NT2/D1 (cell line): ENCODE data around the gene ARSD.

Experiments
- YY1 ChIP-seq: IDR thresholded peaks from 2 replicates; pipeline ENCODE4 v1.6.1; 2011; ENCODE audit not compliant: insufficient read length, insufficient read depth
- ZNF274 ChIP-seq: IDR thresholded peaks from 2 replicates; pipeline ENCODE4 v1.6.1; 2011; ENCODE audit warnings: mild to moderate bottlenecking, low read depth, low read length

GRCh38 chrX:2955838-2956237 lies 26.7 kb upstream of the ARSD start:
- no peak for TF ChIP-seq ZNF274
- TF ChIP-seq YY1 = no peak
